GM21515 (cell line): ENCODE results near the gene NOB1.
A peak's percentile ranks its signal among the peaks of the same experiment; 100 is the strongest.
"Not testable (repeated sequence)": the region's sequence is repeated elsewhere in the genome, so short reads cannot be mapped to it uniquely, and the experiment has no call there.

ENCODE experiments used
- ATAC-seq: cut with Tn5 transposase; IDR thresholded peaks from one replicate; pipeline ENCODE4 v1.9.1; 2021; ENCODE audit not compliant: unreplicated experiment

Gene NOB1

GRCh38 chr16:69754469-69755310 is at the start of gene NOB1:
NOB1 (minus strand) TSS chr16:69754926; CDS start chr16:69754910, 16 bp downstream.
- ATAC-seq: peak; percentile 90

- no peak for ATAC-seq
Measured at GRCh38 chr16:69804297-69804696, 49.6 kb upstream of the NOB1 start.

GRCh38 chr16:69799611-69800031 is 44.9 kb upstream of the NOB1 start:
- ATAC-seq: no peak

GRCh38 chr16:69798466-69798865 is 43.7 kb upstream of the NOB1 start:
- no peak for ATAC-seq

DNA sequence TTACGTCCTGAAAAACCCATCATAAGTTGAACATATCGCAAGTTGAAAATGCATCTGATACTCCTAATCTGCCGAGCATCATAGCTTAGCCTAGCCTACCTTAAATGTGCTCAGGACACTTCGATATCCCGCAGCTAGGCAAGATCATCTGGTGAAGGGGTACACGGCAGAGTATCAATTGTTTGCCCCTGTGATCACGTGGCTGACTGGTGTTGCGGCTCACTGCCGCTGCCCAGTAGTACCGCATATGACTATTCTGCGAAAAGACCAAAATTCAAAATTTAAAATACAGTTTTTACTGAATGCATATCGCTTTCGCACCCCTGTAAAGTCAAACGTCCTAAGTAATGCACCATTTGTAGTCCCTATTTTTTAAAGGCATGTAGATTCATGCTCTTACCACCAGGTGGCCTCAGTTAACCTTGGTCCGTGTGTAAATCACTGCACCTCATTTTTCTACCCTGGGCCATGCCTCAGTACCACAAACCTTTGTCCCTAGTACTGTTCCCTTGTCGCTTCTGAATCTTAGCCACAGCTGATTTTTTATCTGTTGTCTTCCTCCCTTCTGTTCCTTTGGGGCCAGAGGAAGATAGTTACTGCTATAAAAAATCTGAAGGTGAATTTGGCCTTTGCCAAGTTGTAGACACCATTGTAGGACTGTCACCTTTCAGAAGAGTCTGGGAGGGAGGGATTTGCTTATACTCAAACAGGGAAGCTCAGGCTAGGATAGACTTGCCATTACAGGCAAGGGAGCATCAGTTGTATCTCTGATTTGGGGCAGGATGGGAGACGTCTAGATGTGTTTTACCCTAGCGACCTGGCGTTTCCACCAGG is 41.8 kb upstream of the NOB1 start:
- no peak for ATAC-seq

- ATAC-seq: no peak
Measured at GRCh38 chr16:69794486-69794885, 39.8 kb upstream of the NOB1 start.

- ATAC-seq: no peak
Measured at GRCh38 chr16:69793526-69793925, 38.8 kb upstream of the NOB1 start.

GRCh38 chr16:69791391-69791847 is 36.7 kb upstream of the NOB1 start:
- not testable (repeated sequence) for ATAC-seq

- no peak for ATAC-seq
Measured at GRCh38 chr16:69787883-69788282, 33.2 kb upstream of the NOB1 start.

DNA sequence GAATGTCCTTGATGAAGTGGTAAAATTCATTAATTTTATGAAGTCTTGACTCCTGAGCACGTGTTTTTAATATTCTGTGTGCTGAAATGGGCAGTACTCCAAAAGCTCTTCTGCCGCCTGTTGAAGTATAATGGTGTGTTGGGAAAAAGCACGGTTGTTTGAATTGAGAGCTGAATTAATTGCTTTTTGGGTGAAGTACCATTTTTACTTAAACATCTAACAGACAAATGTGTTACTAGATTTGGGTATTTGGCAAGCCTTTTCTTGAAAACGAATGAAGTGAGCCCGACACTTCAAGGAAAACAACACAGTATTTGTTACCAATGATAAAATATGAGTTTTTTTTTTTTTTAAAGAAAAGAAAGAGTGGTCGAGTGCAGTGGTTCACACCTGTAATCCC is 29.9 kb upstream of the NOB1 start:
- ATAC-seq: no peak

DNA sequence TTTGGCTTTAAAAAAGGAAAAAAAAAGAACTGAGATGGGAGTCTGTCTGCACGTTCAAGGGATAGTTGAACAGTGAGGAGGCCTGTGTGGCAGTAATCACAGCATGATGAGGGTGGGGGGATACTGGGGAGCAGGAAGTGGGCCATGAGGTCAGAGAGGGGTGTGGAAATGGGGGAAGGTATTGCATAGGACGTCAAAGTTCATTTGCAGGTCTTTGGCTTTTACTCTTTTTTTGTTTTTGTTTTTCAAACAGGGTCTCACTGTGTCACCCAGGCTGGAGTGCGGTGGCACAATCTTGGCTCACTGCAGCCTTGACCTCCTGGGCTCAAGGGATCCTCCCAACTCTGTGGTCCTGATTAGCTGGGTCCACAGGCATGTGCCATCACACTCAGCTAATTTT is 26.4 kb upstream of the NOB1 start:
- ATAC-seq: no peak

GRCh38 chr16:69779724-69780123 is 25.0 kb upstream of the NOB1 start:
- no peak for ATAC-seq

- no peak for ATAC-seq
Measured at GRCh38 chr16:69775563-69775962, 20.8 kb upstream of the NOB1 start.

GRCh38 chr16:69773260-69773947 is 18.7 kb upstream of the NOB1 start:
- ATAC-seq: no peak

DNA sequence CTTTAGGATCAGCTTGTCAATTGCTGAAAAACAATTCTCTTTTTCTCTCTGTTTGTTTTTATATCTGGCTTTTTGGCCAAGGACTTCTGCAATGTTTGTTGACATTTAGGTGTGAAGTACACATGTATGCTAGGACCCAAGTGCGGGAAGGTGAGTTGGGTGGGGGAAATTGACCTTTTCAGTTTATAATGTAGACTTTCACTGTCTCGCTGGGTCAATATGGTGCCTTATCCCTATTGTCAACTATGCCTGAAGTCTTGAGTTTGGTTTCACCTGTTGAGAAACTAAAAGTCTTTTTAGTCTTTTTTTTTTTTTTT is 16.9 kb upstream of the NOB1 start:
- ATAC-seq: no peak

- no peak for ATAC-seq
Measured at GRCh38 chr16:69769404-69769803, 14.7 kb upstream of the NOB1 start.

DNA sequence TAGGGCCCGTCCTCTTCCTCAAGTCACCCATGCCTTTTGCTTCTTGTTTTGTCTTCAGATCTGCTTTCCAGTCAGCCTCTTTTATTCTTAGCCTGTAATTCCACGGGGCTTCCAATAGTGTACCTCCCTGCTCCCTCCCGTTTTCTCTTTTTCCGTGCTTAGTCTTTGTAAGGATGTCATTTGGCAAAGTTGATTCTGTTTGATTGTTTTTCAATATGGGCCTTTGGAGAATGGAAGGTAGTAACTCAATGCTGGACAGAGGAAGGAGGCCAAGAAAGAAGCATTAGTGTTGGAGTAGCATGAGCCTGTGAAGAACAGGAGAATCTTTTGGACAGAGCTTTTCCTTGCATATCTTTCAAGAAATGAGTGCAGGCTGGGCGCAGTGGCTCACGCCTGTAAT is 13.9 kb upstream of the NOB1 start:
- ATAC-seq: no peak

- no peak for ATAC-seq
Measured at GRCh38 chr16:69767459-69768229, 12.9 kb upstream of the NOB1 start.

- ATAC-seq: no peak
Measured at GRCh38 chr16:69763599-69763942, 8.8 kb upstream of the NOB1 start.

GRCh38 chr16:69762814-69763598 is 8.3 kb upstream of the NOB1 start:
- ATAC-seq: peak; percentile 12
